LNCaP clone FGC (cell line): ENCODE results near the gene IFFO2.
"Not testable (repeated sequence)": the region's sequence is repeated elsewhere in the genome, so short reads cannot be mapped to it uniquely, and the experiment has no call there.

Experiments
- DNase-seq: peaks from one replicate; pipeline ENCODE4 v3.0.0-alpha.2; 2011; ENCODE audit warnings: low read depth
- H3K4me3 ChIP-seq: 2 replicates; pipeline ENCODE4 v1.5.1; 2011; ENCODE audit warnings: mild to moderate bottlenecking, low read depth, low read length, control low read depth
- CTCF ChIP-seq: IDR thresholded peaks from 2 replicates; pipeline ENCODE4 v1.5.1; 2012; ENCODE audit warnings: mild to moderate bottlenecking; ENCODE audit not compliant: control insufficient read depth, insufficient read depth; ENCODE audit errors: extremely low read depth

The IFFO2 gene

GRCh38 chr1:18893120-18893519 is 63.4 kb downstream of the IFFO2 start:
- H3K4me3 ChIP-seq, result no peak overlapping the region
- no peak for DNase-seq
- no peak for TF ChIP-seq CTCF

GRCh38 chr1:18891858-18892257 is 64.6 kb downstream of the IFFO2 start:
- not testable (repeated sequence) for H3K4me3 ChIP-seq, DNase-seq

- DNase-seq, result no peak
- no peak overlapping the region for H3K4me3 ChIP-seq
- TF ChIP-seq CTCF, result no peak
Observed at GRCh38 chr1:18891426-18891780, 65.1 kb downstream of the IFFO2 start.

GRCh38 chr1:18890706-18891425 is 65.6 kb downstream of the IFFO2 start:
- no peak for DNase-seq
- TF ChIP-seq CTCF, result no peak
- no peak overlapping the region for H3K4me3 ChIP-seq

- no peak for DNase-seq
- TF ChIP-seq CTCF, result no peak
- no peak overlapping the region for H3K4me3 ChIP-seq
Observed at GRCh38 chr1:18886003-18886335, 70.5 kb downstream of the IFFO2 start.

GRCh38 chr1:18885311-18886002 is 71.0 kb downstream of the IFFO2 start:
- TF ChIP-seq CTCF, result no peak
- DNase-seq, result no peak
- H3K4me3 ChIP-seq, result no peak overlapping the region

GRCh38 chr1:18884727-18885126 is 71.7 kb downstream of the IFFO2 start:
- DNase-seq, result no peak
- TF ChIP-seq CTCF, result no peak
- no peak overlapping the region for H3K4me3 ChIP-seq
